Midbrain (tissue), 1 donor: Measurements from ENCODE around the gene RETN.

ENCODE experiments used
- DNase-seq: peaks from one replicate; lab custom pipeline; 2025; lab: John Stamatoyannopoulos, UW

Gene RETN

DNA sequence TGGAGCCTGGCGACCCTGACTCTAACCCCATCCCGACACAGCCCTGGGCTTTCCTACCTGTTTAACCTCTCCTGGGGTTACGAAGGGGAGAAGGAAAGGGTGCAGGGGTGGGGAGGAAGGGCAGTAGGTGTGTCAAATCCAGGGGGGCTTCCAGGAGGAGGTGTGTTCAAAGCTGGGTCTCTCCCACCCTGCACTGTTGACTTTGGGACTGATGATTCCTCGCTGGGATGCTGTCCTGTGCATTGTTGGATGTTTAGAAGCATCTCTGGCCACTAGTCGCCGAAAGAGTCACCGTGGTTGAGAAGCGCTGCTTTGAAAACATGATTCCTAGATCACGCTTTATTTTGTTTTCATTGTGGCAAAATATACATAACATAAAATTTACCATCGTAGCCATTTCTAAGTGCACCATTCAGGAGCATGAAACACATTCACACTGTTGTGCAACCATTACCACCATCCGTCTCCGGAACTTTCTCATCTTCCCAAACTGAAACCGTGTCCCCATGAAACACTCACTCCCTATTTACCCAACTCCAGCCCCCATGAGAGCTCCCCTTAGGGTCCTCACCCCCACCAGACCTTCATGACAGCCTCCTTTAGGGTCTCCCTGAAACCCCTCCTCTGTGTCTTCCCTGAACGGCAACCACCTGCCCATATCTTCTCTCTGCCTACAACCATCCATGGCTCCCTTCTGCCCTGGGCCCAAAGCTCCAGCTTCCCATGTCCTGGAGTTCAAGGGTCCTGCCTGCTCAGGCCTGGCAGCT is 37.5 kb downstream of the RETN start:
- no peak for DNase-seq

GRCh38 chr19:7706955-7707456 is 38.2 kb downstream of the RETN start:
- no peak for DNase-seq

DNA sequence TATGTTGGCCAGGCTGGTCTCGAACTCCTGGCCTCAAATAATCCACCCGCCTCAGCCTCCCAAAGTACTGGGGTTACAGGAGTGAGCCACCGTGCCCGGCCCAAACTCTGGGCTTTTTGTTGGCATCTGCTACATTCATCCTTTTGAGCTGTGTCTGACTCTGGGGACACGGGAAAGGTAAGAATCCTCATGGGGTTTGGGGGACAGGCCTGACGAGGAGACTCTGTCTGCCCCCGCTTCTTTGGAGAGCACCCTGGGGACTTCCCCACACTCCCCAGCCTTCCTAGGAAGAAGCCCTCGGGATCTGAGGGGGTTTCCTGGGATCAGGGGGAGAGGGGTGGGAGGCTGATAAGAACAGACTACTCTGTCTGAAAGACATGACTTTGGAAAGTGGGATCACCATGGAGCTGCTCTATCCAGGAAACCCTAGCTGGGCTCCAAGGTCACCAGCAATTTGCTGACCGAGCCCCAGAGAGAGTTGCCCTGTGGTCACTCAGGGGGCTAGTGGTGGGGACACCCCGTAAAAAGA is 41.1 kb downstream of the RETN start:
- DNase-seq, result no peak

GRCh38 chr19:7710616-7711015 is 41.8 kb downstream of the RETN start:
- no peak for DNase-seq

DNA sequence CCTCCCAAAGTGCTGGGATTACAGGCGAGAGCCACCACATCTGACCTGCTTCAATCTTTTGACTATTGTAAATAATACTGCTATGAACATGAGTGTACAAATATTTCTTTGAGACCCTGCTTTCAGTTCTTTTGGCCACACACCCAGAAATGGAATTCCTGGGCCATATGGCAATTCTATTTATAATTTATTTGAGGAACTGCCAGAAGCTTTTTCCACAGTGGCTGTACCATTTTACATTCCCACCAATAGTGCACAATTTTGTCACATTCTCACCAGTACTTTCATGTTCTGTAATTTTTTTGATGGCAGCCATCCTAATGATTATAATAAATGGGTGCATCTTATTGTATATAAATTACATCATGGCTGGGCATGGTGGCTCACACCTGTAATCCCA is 46.8 kb downstream of the RETN start:
- DNase-seq, result no peak

- no peak for DNase-seq
Measured at GRCh38 chr19:7716762-7717161, 47.9 kb downstream of the RETN start.

- DNase-seq, result no peak
Measured at GRCh38 chr19:7718668-7719067, 49.8 kb downstream of the RETN start.
